GM19043 (cell line): ENCODE data around the gene IRF2BP1.
A peak's percentile ranks its signal among the peaks of the same experiment; 100 is the strongest.

Experiments
- ATAC-seq: cut with Tn5 transposase; IDR thresholded peaks from one replicate; pipeline ENCODE4 v1.9.1; 2021; ENCODE audit warnings: low read depth; ENCODE audit not compliant: unreplicated experiment

IRF2BP1 gene

GRCh38 chr19:45863335-45863839 is 22.6 kb downstream of the IRF2BP1 start:
- ATAC-seq: no peak

GRCh38 chr19:45862564-45863334 is 23.2 kb downstream of the IRF2BP1 start, which contains the start of gene SYMPK:
TSS of gene SYMPK (minus strand) at chr19:45863147. CDS start at chr19:45854495, 8,652 bp downstream.
- ATAC-seq: peak; percentile 79

GRCh38 chr19:45862271-45862563 is 23.7 kb downstream of the IRF2BP1 start:
- no peak for ATAC-seq

GRCh38 chr19:45860359-45861259 is 25.3 kb downstream of the IRF2BP1 start:
- ATAC-seq: no peak

GRCh38 chr19:45854167-45854778 is 31.7 kb downstream of the IRF2BP1 start:
- ATAC-seq: no peak

- no peak for ATAC-seq
Observed at GRCh38 chr19:45852983-45853382, 33.0 kb downstream of the IRF2BP1 start.

GRCh38 chr19:45852145-45852750 is 33.7 kb downstream of the IRF2BP1 start:
- no peak for ATAC-seq

GRCh38 chr19:45848922-45849321 is 37.0 kb downstream of the IRF2BP1 start:
- no peak for ATAC-seq

- no peak for ATAC-seq
Observed at GRCh38 chr19:45847663-45848062, 38.3 kb downstream of the IRF2BP1 start.

- ATAC-seq: no peak
Observed at GRCh38 chr19:45842198-45842597, 43.7 kb downstream of the IRF2BP1 start.

GRCh38 chr19:45834970-45835369 is 51.0 kb downstream of the IRF2BP1 start:
- ATAC-seq: no peak
